GM18861 (cell line): ENCODE measurements around the gene NUAK2.

ENCODE experiments used
- ATAC-seq: cut with Tn5 transposase; IDR thresholded peaks from one replicate; pipeline ENCODE4 v1.9.1; 2021; ENCODE audit not compliant: unreplicated experiment

The NUAK2 gene

GRCh38 chr1:205348554-205349487, 27.3 kb upstream of the NUAK2 start:
- ATAC-seq: no peak

- ATAC-seq: no peak
Measured at GRCh38 chr1:205346956-205347574, 25.5 kb upstream of the NUAK2 start.

GRCh38 chr1:205345761-205346160, 24.2 kb upstream of the NUAK2 start:
- ATAC-seq: no peak

- ATAC-seq: no peak
Measured at GRCh38 chr1:205344066-205344928, 22.8 kb upstream of the NUAK2 start.

- ATAC-seq: no peak
Measured at GRCh38 chr1:205343431-205344065, 22.0 kb upstream of the NUAK2 start.

GRCh38 chr1:205342986-205343385, 21.4 kb upstream of the NUAK2 start:
- no peak for ATAC-seq

GRCh38 chr1:205340676-205341075, 19.1 kb upstream of the NUAK2 start:
- no peak for ATAC-seq

- no peak for ATAC-seq
Measured at GRCh38 chr1:205339717-205340116, 18.2 kb upstream of the NUAK2 start.

- no peak for ATAC-seq
Measured at GRCh38 chr1:205339197-205339702, 17.7 kb upstream of the NUAK2 start.

- ATAC-seq: no peak
Measured at GRCh38 chr1:205338011-205338410, 16.5 kb upstream of the NUAK2 start.

GRCh38 chr1:205337481-205337880, 15.9 kb upstream of the NUAK2 start:
- ATAC-seq: no peak

GRCh38 chr1:205335692-205336091, 14.1 kb upstream of the NUAK2 start:
- no peak for ATAC-seq

- ATAC-seq: no peak
Measured at GRCh38 chr1:205332015-205332791, 10.7 kb upstream of the NUAK2 start.

GRCh38 chr1:205330150-205330549, 8.6 kb upstream of the NUAK2 start:
- ATAC-seq: no peak

- no peak for ATAC-seq
Measured at GRCh38 chr1:205329719-205330118, 8.2 kb upstream of the NUAK2 start.

GRCh38 chr1:205328476-205328875, 6.9 kb upstream of the NUAK2 start:
- no peak for ATAC-seq

- no peak for ATAC-seq
Measured at GRCh38 chr1:205326812-205327466, 5.4 kb upstream of the NUAK2 start.

GRCh38 chr1:205325334-205325884, 3.9 kb upstream of the NUAK2 start:
- no peak for ATAC-seq

GRCh38 chr1:205324781-205325180, 3.2 kb upstream of the NUAK2 start:
- ATAC-seq: no peak
